ENCODE data around the gene C3orf52.

Gene C3orf52

GRCh38 chr3:112096176-112096575 is 10.0 kb downstream of the C3orf52 start:
- Histone ChIP-seq H3K18ac (ENCODE audit: low read depth in 1 of 2, low read length in 2 of 2) (peak overlapping the region in 1 of 2 experiments; percentile 68), H3K27ac (ENCODE audit: low read length, poor library complexity, severe bottlenecking) (no peak overlapping the region), H3K4me1 (ENCODE audit: control insufficient read depth, insufficient read depth, low read depth, low read length) (peaks cover 10% of the 10 kb centered on the region)

GRCh38 chr3:112097378-112097777 is 11.2 kb downstream of the C3orf52 start:
- 15% methylated on average over 4 of the region's 4 CpGs for WGBS

More at GRCh38 chr3:112096176-112096575, 10.0 kb downstream of the C3orf52 start:
- Histone ChIP-seq H2BK120ac (ENCODE audit: low read depth, low read length) (no peak overlapping the region), H3K4me2 (ENCODE audit: low read length, poor library complexity, severe bottlenecking) (no peak overlapping the region), H4K8ac (ENCODE audit: low read length) (no peak overlapping the region), H2BK12ac (ENCODE audit: low read length in 2 of 2) (no peak overlapping the region), H3K79me1 (replicated peaks; ENCODE audit: low read length, poor library complexity, severe bottlenecking) (peaks cover 25% of the 10 kb centered on the region), H2BK15ac (ENCODE audit: low read depth, poor library complexity, severe bottlenecking) (no peak overlapping the region), H3K4me3 (ENCODE audit: insufficient read depth in 1 of 2, low read depth in 1 of 2, low read length in 2 of 2) (no peak overlapping the region), H3K9me3 (ENCODE audit: control insufficient read depth, low read length) (peaks cover 4% of the 10 kb centered on the region), H3K14ac (ENCODE audit: low read length in 2 of 2) (no peak overlapping the region), H3K36me3 (ENCODE audit: control insufficient read depth in 1 of 2, insufficient read depth in 2 of 2, low read depth in 1 of 2, low read length in 2 of 2) (peaks cover 0 to 12% of the 10 kb centered on the region in 2 experiments), H4K91ac (ENCODE audit: low read length) (no peak overlapping the region), H3K9ac (ENCODE audit: low read length) (no peak overlapping the region), H2AK5ac (ENCODE audit: low read length, severe bottlenecking) (peak overlapping the region; percentile 67), H2AFZ (ENCODE audit: low read depth, low read length) (no peak overlapping the region), H3K4ac (ENCODE audit: low read depth in 1 of 2, low read length in 2 of 2) (no peak overlapping the region), H2BK5ac (ENCODE audit: low read depth, low read length, poor library complexity, severe bottlenecking) (no peak overlapping the region), H3K23ac (ENCODE audit: low read length in 2 of 2) (no peak overlapping the region), H3K27me3 (ENCODE audit: control insufficient read depth in 1 of 2, insufficient read depth in 1 of 2, low read length in 2 of 2) (peaks cover 0 to 33% of the 10 kb centered on the region in 2 experiments)
- WGBS, result 8% methylated on average over 2 of the region's 2 CpGs
- DNase-seq, result no peak

GRCh38 chr3:112101916-112102315 is 15.7 kb downstream of the C3orf52 start:
- Histone ChIP-seq H3K36me3 (ENCODE audit: control insufficient read depth in 1 of 2, insufficient read depth in 2 of 2, low read depth in 1 of 2, low read length in 2 of 2) (peaks cover 15 to 19% of the 10 kb centered on the region in 2 experiments), H2BK120ac (ENCODE audit: low read depth, low read length) (no peak overlapping the region), H4K8ac (ENCODE audit: low read length) (no peak overlapping the region), H2AK5ac (ENCODE audit: low read length, severe bottlenecking) (peak overlapping the region; percentile 83), H4K91ac (ENCODE audit: low read length) (no peak overlapping the region), H2BK5ac (ENCODE audit: low read depth, low read length, poor library complexity, severe bottlenecking) (peak overlapping the region; percentile 77), H3K4me2 (ENCODE audit: low read length, poor library complexity, severe bottlenecking) (no peak overlapping the region), H2AFZ (ENCODE audit: low read depth, low read length) (no peak overlapping the region), H3K9ac (ENCODE audit: low read length) (no peak overlapping the region), H3K27me3 (ENCODE audit: control insufficient read depth in 1 of 2, insufficient read depth in 1 of 2, low read length in 2 of 2) (peaks cover 0 to 27% of the 10 kb centered on the region in 2 experiments), H3K14ac (ENCODE audit: low read length in 2 of 2) (no peak overlapping the region), H3K27ac (ENCODE audit: low read length, poor library complexity, severe bottlenecking) (peak overlapping the region; percentile 96), H2BK12ac (ENCODE audit: low read length in 2 of 2) (no peak overlapping the region), H3K4me1 (ENCODE audit: control insufficient read depth, insufficient read depth, low read depth, low read length) (peaks cover 7% of the 10 kb centered on the region), H3K9me3 (ENCODE audit: control insufficient read depth, low read length) (no peaks in the 10 kb centered on the region), H3K79me1 (replicated peaks; ENCODE audit: low read length, poor library complexity, severe bottlenecking) (peaks cover 31% of the 10 kb centered on the region), H3K4me3 (ENCODE audit: insufficient read depth in 1 of 2, low read depth in 1 of 2, low read length in 2 of 2) (no peak overlapping the region), H3K23ac (ENCODE audit: low read length in 2 of 2) (no peak overlapping the region), H3K18ac (ENCODE audit: low read depth in 1 of 2, low read length in 2 of 2) (no peak overlapping the region), H2BK15ac (ENCODE audit: low read depth, poor library complexity, severe bottlenecking) (no peak overlapping the region), H3K4ac (ENCODE audit: low read depth in 1 of 2, low read length in 2 of 2) (no peak overlapping the region)
- WGBS, result 39% methylated on average over 2 of the region's 2 CpGs
- peak; percentile 66 for DNase-seq

More at GRCh38 chr3:112097378-112097777, 11.2 kb downstream of the C3orf52 start:
- H2AFZ ChIP-seq (ENCODE audit: low read depth, low read length), result no peak overlapping the region
- H3K27ac ChIP-seq (ENCODE audit: low read length, poor library complexity, severe bottlenecking), result peak overlapping the region; percentile 75
- no peak overlapping the region for H2BK12ac ChIP-seq (ENCODE audit: low read length in 2 of 2)
- no peak overlapping the region for H4K8ac ChIP-seq (ENCODE audit: low read length)
- peaks cover 4% of the 10 kb centered on the region for H3K9me3 ChIP-seq (ENCODE audit: control insufficient read depth, low read length)
- H2BK5ac ChIP-seq (ENCODE audit: low read depth, low read length, poor library complexity, severe bottlenecking), result no peak overlapping the region
- H3K79me1 ChIP-seq (replicated peaks; ENCODE audit: low read length, poor library complexity, severe bottlenecking), result peaks cover 27% of the 10 kb centered on the region
- no peak overlapping the region for H3K4me3 ChIP-seq (ENCODE audit: insufficient read depth in 1 of 2, low read depth in 1 of 2, low read length in 2 of 2)
- peaks cover 10% of the 10 kb centered on the region for H3K4me1 ChIP-seq (ENCODE audit: control insufficient read depth, insufficient read depth, low read depth, low read length)
- no peak overlapping the region for H3K18ac ChIP-seq (ENCODE audit: low read depth in 1 of 2, low read length in 2 of 2)
- DNase-seq, result peak; percentile 99
- no peak overlapping the region for H2BK15ac ChIP-seq (ENCODE audit: low read depth, poor library complexity, severe bottlenecking)
- no peak overlapping the region for H3K14ac ChIP-seq (ENCODE audit: low read length in 2 of 2)
- H3K4ac ChIP-seq (ENCODE audit: low read depth in 1 of 2, low read length in 2 of 2), result no peak overlapping the region
- H3K27me3 ChIP-seq (ENCODE audit: control insufficient read depth in 1 of 2, insufficient read depth in 1 of 2, low read length in 2 of 2), result peaks cover 0 to 33% of the 10 kb centered on the region in 2 experiments
- peak overlapping the region; percentile 23 for H3K9ac ChIP-seq (ENCODE audit: low read length)
- H4K91ac ChIP-seq (ENCODE audit: low read length), result no peak overlapping the region
- no peak overlapping the region for H2BK120ac ChIP-seq (ENCODE audit: low read depth, low read length)
- no peak overlapping the region for H2AK5ac ChIP-seq (ENCODE audit: low read length, severe bottlenecking)
- H3K36me3 ChIP-seq (ENCODE audit: control insufficient read depth in 1 of 2, insufficient read depth in 2 of 2, low read depth in 1 of 2, low read length in 2 of 2), result peaks cover 0 to 12% of the 10 kb centered on the region in 2 experiments
- H3K23ac ChIP-seq (ENCODE audit: low read length in 2 of 2), result no peak overlapping the region
- H3K4me2 ChIP-seq (ENCODE audit: low read length, poor library complexity, severe bottlenecking), result no peak overlapping the region

- Histone ChIP-seq H3K4ac (ENCODE audit: low read depth in 1 of 2, low read length in 2 of 2) (no peak overlapping the region), H4K8ac (ENCODE audit: low read length) (no peak overlapping the region), H2BK12ac (ENCODE audit: low read length in 2 of 2) (no peak overlapping the region), H3K9me3 (ENCODE audit: control insufficient read depth, low read length) (no peaks in the 10 kb centered on the region), H2BK120ac (ENCODE audit: low read depth, low read length) (no peak overlapping the region), H4K91ac (ENCODE audit: low read length) (no peak overlapping the region), H3K23ac (ENCODE audit: low read length in 2 of 2) (no peak overlapping the region), H3K18ac (ENCODE audit: low read depth in 1 of 2, low read length in 2 of 2) (no peak overlapping the region), H3K14ac (ENCODE audit: low read length in 2 of 2) (no peak overlapping the region), H3K79me1 (replicated peaks; ENCODE audit: low read length, poor library complexity, severe bottlenecking) (peaks cover 31% of the 10 kb centered on the region), H3K27me3 (ENCODE audit: control insufficient read depth in 1 of 2, insufficient read depth in 1 of 2, low read length in 2 of 2) (peaks cover 0 to 6% of the 10 kb centered on the region in 2 experiments), H3K4me3 (ENCODE audit: insufficient read depth in 1 of 2, low read depth in 1 of 2, low read length in 2 of 2) (no peak overlapping the region), H2AFZ (ENCODE audit: low read depth, low read length) (no peak overlapping the region), H3K9ac (ENCODE audit: low read length) (no peak overlapping the region), H2BK5ac (ENCODE audit: low read depth, low read length, poor library complexity, severe bottlenecking) (no peak overlapping the region), H2AK5ac (ENCODE audit: low read length, severe bottlenecking) (no peak overlapping the region), H3K4me2 (ENCODE audit: low read length, poor library complexity, severe bottlenecking) (no peak overlapping the region), H3K36me3 (ENCODE audit: control insufficient read depth in 1 of 2, insufficient read depth in 2 of 2, low read depth in 1 of 2, low read length in 2 of 2) (peaks cover 15 to 19% of the 10 kb centered on the region in 2 experiments), H3K27ac (ENCODE audit: low read length, poor library complexity, severe bottlenecking) (no peak overlapping the region), H2BK15ac (ENCODE audit: low read depth, poor library complexity, severe bottlenecking) (no peak overlapping the region), H3K4me1 (ENCODE audit: control insufficient read depth, insufficient read depth, low read depth, low read length) (peaks cover 9% of the 10 kb centered on the region)
- no peak for DNase-seq
- 92% methylated on average over 2 of the region's 2 CpGs for WGBS
These were observed 18.6 kb downstream of the C3orf52 start for GRCh38 chr3:112104774-112105173.
